ENCODE data around the gene MRPL23. TPM values are rescaled to one million over a fixed set of nuclear protein-coding genes. Genes with fewer than 3 reads are reported as not detected.

MRPL23 gene
- total RNA-seq, 3 donors from 2014 or later: 100 to 220 (median 201) TPM

DNA sequence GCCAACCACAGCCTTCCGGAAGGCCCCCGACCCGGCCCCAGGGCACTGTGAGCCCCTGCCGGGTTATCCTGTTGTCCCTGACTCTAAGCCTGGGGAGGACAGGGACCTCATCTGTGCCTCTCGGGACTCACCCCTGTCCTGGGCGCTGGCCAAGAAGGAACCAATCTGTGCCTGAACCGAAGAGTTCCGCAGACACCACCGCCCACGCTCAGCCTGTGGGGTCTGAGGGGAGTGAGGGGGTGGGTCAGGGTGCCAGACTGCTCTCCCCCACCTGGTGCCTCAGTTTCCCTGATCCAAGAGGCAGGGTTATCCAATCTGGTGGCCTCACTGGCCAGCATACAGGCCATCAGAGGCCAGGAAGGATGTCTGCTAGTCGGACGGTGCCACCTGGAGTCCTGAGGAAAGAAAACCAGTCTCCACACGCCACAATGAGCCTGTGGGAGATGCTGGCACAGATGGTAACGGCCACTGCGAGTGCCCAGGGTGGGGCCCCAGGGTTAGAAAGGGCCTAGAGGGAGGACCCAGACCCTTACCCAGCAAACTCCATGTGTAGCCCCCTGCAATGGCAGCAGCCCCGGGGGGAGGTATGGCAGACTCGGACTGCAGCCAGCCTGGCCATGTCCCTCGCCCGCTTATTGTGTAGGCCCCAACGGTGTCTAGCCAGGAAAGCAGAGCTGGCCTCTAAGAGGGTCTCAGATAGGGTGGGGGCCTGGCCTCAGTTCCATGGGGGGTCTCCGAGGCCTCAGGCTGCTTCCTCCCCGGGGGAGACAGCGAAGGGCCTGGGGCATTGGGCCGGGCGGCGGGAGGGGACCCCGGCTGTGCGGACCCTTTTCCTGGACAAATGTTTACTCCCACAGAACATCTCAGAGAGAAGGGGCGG, 28.5 kb upstream of the MRPL23 start:
- no peaks in the 10 kb centered on the region for H3K9me3 Mint-ChIP-seq
- H3K4me3 Mint-ChIP-seq: no peak overlapping the region
- DNase-seq (no peak), ATAC-seq (no peak)
- H3K27me3 Mint-ChIP-seq (ENCODE audit: low read depth): peaks cover 16% of the 10 kb centered on the region
- no peaks in the 10 kb centered on the region for H3K36me3 Mint-ChIP-seq (ENCODE audit: insufficient read depth)
- peaks cover 13% of the 10 kb centered on the region for H3K4me1 Mint-ChIP-seq (ENCODE audit: low read depth)

DNA sequence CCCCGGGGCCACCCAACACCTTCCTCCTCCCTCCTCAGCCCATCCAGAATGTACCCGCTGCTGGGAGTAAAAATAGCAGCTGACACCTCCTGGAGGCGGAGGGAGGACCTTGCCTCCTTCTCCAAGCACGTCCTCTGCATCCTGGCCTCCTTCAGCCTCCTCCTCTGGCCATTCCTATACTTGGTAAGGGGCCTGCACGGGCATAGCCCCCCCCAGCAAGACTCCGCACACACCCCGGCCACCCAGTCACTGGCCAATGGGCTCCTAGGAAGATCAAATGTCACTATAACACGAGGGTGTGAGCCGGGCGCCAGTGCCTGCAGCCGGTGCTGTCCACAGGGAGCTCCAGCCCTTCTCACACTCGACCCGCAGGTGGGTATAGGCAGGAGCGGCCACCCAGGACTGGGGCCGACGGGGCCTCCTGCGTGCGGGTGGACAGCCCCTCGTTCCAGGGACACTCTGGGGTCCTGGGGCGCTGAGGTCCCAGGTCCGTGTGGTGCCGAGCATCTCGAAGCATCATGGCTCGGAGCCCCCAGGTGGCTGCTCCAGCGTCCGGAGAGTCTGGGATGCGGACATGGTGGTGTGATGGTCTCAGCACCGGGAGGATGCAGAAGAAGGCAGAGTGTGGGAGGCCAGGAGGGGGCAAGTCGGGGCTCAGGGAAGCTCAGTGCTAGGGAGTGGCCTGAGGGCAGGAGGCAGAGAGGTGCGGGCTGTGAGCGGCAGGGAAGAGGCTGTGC, 27.6 kb upstream of the MRPL23 start, which contains the start of gene TNNT3:
Gene TNNT3 (plus strand): TSS at position 313 of the 737 bp plus-strand sequence. CDS start 3,172 bp downstream, outside the sequence.
- DNase-seq (no peak), ATAC-seq (no peak)
- Mint-ChIP-seq H3K4me3 (no peak within 1 kb of the TSS), H3K4me1 (ENCODE audit: low read depth) (peaks cover 13% of the 10 kb centered on the region), H3K9me3 (no peaks in the 10 kb centered on the region), H3K36me3 (ENCODE audit: insufficient read depth) (no peaks in the 10 kb centered on the region), H3K27me3 (ENCODE audit: low read depth) (peaks cover 14% of the 10 kb centered on the region)

DNA sequence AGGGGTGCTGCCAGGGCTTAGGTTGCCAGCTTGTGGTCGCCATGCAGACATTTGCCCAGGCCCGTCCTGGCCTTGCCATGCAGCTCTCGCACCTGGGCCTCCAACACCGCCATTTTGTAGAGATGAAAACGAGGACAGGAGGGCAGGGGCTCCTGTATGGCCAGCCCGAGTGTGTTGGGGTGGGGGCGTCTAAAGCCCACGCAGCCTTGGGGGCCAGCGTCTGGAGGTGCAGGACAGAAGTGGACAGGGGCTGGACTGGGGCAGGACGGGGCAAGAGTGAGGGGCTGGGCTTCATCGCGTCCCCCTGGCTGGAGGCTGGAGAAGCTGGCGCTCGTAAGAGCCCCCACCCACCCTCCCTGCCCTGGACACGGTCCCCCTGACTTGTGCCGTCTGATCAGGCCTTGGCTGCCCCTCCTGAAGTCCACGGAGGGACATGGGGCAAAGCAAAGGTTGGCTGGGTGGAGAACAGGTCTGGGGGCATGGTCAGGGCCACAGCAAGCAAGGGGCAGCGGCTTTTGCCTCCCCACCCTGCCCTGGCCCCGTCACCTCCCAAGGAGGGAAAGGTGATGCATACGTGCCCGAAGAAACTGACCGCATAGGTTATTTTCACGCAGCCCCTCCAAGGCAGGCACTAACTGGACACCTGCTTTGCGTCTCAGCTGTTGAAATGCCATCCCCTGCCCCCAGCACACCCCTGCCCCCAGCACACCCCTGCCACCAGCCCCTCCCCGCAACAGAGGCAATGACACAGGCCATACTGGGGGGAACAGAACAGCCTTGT, 26.8 kb upstream of the MRPL23 start:
- no peaks in the 10 kb centered on the region for H3K36me3 Mint-ChIP-seq (ENCODE audit: insufficient read depth)
- peaks cover 11% of the 10 kb centered on the region for H3K4me1 Mint-ChIP-seq (ENCODE audit: low read depth)
- no peak overlapping the region for H3K4me3 Mint-ChIP-seq

DNA sequence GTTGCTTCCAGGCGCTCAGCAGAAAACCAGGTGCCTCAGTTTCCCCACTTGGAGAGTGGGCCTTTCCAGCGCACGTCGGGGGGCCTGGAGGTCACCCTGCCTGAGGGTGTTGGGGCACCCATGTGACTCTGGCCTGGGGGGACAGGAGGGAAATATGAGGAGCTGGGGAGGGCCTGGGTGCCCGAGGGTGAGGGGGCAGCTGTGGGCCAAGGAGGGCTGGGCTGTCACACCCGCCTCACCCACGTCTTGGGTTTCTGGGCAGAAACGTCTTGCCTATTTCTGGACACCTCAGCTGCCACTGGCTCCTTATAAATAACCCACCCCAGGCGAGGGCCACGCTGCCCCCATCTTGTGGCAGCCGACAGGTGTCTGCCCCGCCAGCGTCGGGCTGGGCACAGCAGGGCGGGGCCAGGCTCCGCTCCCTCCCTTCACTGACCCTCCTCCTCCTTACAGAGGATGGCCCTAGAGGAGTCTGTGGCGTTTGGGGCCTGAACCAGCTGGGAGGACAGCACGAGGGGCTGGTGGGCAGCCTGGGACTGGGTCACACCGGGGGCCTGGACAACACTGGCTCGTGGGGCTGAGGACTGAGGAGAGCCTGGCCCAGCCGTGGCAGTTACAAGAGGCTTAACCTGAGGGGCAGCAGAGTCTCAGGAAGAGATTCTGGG, 26.1 kb upstream of the MRPL23 start:
- no peaks in the 10 kb centered on the region for H3K36me3 Mint-ChIP-seq (ENCODE audit: insufficient read depth)
- ATAC-seq: no peak

More for the DNA sequence above, 26.8 kb upstream of the MRPL23 start:
- Mint-ChIP-seq H3K27me3 (ENCODE audit: low read depth) (peaks cover 7% of the 10 kb centered on the region), H3K9me3 (no peaks in the 10 kb centered on the region)
- no peak for DNase-seq
- ATAC-seq: no peak

DNA sequence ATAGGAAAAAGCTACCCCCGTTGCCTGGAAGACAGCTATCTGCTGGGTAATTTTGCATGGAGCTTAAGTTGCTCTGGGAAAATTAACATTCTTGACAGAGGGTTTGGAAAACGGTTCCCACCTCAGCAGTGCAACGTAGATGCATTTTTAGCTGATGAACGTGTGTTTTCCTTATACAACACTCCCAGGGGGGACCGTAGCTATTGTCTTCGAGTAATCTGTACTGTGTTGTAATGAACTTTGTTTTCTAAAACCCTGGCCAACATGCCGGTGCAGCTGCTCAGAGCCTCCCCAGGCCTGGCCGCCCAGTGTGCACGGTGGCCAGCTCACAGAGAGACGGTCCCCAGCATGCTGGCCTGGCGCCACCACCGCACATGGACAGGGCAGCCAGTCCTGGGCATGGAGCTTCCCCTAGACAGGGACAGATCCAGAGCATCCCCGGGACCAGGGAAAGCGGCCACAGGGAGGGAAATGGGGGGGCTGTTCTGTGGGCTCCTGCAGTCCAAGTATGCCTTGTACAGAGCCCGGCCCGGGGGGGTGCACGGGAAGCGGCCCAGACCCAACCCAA, 25.5 kb upstream of the MRPL23 start:
- no peaks in the 10 kb centered on the region for H3K36me3 Mint-ChIP-seq (ENCODE audit: insufficient read depth)
- H3K4me1 Mint-ChIP-seq (ENCODE audit: low read depth): peaks cover 4% of the 10 kb centered on the region
- DNase-seq (no peak), ATAC-seq (no peak)
- peaks cover 9% of the 10 kb centered on the region for H3K27me3 Mint-ChIP-seq (ENCODE audit: low read depth)
- H3K9me3 Mint-ChIP-seq: no peaks in the 10 kb centered on the region
- H3K4me3 Mint-ChIP-seq: no peak overlapping the region

More for the DNA sequence above, 26.1 kb upstream of the MRPL23 start:
- no peak overlapping the region for H3K4me3 Mint-ChIP-seq
- peaks cover 7% of the 10 kb centered on the region for H3K4me1 Mint-ChIP-seq (ENCODE audit: low read depth)
- peaks cover 7% of the 10 kb centered on the region for H3K27me3 Mint-ChIP-seq (ENCODE audit: low read depth)
- no peaks in the 10 kb centered on the region for H3K9me3 Mint-ChIP-seq
- DNase-seq: no peak

DNA sequence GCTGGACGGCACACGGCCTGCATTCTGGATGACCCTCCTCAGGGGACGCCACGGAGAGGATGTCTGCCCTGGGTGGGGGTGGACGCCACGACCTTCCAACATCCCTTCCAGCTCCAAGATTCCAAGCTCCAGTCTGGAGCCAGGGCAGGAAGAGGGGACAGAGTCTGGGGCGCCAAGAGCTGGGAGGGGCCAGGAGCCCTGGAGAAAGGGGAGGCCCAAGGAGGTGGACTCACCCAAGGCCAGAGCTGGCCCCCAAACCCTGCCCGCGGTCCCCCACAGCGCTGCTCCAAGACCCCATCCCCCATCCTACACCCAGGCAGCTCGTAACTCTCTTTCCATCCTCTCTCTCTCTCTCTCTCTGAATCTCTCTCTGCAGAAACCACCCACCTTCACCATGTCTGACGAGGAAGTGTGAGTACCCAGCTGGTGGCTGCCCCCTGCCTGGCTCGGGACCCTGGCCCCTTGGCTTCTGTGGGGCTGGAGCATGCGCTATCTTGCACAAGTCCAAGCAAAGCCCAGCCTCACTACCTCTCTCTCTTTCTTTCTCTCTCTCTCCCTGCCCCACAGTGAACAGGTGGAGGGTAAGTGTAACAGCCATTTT, 24.6 kb upstream of the MRPL23 start:
- Mint-ChIP-seq H3K4me1 (ENCODE audit: low read depth) (peaks cover 2% of the 10 kb centered on the region), H3K9me3 (no peaks in the 10 kb centered on the region), H3K27me3 (ENCODE audit: low read depth) (peaks cover 9% of the 10 kb centered on the region), H3K4me3 (no peak overlapping the region), H3K36me3 (ENCODE audit: insufficient read depth) (no peaks in the 10 kb centered on the region)
- DNase-seq (no peak), ATAC-seq (no peak)

DNA sequence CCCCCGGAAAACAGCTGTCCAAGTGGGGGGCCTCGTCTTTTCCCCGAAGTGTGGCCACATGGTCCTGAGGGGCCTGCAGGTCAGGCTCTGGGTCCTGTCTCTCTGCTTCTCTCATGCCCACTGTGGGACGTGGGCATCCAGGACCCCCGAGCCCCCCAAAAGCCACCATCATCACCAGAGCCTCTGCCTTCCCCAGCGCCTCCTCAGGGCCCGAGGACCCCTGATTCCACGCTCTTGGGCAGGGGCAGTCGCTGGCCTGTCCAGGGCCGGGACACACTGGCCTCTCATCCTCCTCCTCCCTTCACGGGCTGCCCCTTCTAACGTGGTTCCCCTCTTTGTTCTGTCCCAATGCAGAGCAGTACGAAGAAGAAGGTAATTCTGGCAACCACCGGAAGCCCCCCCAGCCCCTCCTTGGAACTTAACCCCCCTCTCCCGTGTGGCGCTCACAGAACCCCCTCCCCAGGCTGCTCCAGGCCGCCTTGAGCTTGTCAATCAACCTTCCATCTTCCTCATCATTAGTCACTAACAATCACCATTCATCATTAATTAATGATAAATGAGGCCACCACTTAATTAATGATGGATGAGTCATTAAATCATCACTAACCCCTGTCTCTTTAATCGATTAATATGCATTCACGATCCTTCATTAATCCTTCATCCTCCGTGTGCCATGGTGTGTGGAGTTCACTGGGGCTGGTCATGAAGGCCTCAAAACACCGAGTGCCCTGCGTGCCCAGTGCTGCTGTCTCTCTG, 23.8 kb upstream of the MRPL23 start:
- Mint-ChIP-seq H3K36me3 (ENCODE audit: insufficient read depth) (no peaks in the 10 kb centered on the region), H3K27me3 (ENCODE audit: low read depth) (peaks cover 9% of the 10 kb centered on the region), H3K4me3 (no peak overlapping the region), H3K9me3 (no peaks in the 10 kb centered on the region), H3K4me1 (ENCODE audit: low read depth) (peaks cover 2% of the 10 kb centered on the region)
- no peak for DNase-seq
- no peak for ATAC-seq

DNA sequence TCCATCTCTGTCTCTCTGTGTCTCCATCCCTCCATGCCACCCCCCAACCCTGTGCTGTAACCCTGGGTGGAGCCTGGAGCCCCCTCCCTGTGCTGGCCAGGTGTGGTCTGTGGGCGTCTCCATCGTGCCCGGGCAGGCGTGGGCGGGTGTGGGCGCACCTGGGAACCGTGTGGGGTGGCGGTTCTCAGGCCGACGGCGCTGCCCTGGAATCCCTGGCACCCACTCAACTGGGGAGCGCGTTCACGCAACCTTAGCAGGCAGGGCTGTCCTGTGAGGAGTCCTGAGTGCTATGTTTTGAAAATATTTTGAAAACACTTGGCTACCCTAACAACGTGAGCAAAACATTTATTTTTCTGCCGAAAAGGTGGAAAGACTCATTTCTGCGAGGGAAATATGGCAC, 23.0 kb upstream of the MRPL23 start:
- Mint-ChIP-seq H3K27me3 (ENCODE audit: low read depth) (peaks cover 9% of the 10 kb centered on the region), H3K4me3 (no peak overlapping the region), H3K36me3 (ENCODE audit: insufficient read depth) (no peaks in the 10 kb centered on the region), H3K4me1 (ENCODE audit: low read depth) (peaks cover 2% of the 10 kb centered on the region), H3K9me3 (no peaks in the 10 kb centered on the region)
- ATAC-seq (no peak), DNase-seq (no peak)

DNA sequence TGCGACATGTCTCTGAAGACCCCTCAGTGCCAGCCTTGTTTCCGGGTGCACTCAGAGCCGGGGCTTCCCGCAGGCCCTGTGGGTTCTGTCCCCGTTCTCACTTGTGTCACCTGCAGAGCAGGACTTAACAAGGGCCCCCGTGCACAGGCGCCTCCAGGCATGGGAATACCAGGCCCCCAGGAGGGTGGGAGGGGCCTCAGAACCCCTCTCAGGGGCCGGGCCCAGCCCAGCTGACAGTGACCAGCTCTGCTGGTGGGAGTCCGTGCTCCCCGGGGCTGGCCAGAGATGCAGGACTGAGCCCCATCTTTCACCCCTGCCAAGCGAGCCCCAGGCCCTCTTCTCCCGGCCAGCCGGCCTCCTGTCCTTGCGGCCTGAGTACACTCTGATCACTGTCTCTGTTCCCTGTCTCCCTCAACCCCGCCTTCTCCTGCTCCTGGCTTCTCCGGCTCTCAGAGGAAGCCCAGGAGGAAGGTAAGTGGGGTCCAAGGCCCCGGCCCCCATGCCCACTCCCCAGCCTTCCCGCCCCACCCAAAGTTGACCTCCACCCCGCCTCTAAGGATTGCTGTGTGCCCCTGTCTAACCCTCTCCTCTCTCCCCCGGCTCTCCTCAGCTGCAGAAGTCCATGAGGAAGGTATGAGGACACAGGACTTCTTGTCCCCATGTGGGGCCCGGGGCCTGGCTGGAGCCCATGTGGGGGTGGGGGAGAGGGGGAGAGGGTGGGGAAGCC, 22.3 kb upstream of the MRPL23 start:
- Mint-ChIP-seq H3K36me3 (ENCODE audit: insufficient read depth) (no peaks in the 10 kb centered on the region), H3K27me3 (ENCODE audit: low read depth) (peaks cover 9% of the 10 kb centered on the region), H3K4me3 (no peak overlapping the region), H3K9me3 (no peaks in the 10 kb centered on the region), H3K4me1 (ENCODE audit: low read depth) (peaks cover 2% of the 10 kb centered on the region)
- no peak for DNase-seq
- no peak for ATAC-seq

DNA sequence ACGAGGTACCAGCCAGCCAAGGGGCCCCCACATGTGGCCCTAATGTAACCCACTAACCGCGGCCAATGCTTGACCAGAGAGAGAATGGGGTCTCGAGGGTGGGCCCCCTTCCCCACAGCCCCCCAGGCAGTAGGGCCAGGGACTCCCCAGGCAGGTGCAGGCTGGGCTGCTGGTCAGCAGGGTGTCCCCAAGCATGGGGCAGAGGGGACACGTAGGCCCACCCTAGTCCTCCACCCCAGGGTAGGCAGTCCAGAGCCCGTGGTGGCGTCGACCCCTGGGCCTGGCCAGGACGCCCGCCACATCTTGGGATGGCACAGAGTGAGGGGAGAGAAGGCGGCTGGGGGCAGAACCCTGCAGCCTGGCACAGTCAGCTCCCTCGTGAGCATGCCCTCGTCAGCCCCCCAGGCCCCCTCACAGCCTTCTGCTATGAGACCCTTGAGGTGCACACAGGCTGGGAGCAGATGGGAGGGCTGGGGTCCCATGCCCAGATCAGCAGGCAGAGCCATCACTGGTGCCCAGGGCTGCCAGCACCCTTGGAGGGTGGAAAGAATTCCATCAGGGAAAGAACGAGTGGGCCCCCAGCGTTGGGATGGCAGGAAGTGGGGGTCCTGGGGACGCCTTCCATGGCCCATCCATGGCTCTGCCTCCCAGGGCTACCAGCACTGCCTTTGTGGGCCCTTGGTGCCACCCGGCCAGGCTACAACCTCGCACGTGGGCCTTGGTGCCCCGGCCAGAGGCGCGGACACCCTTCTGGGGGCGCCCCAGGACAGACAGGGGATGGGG, 21.6 kb upstream of the MRPL23 start:
- Mint-ChIP-seq H3K4me3 (no peak overlapping the region), H3K27me3 (ENCODE audit: low read depth) (peaks cover 9% of the 10 kb centered on the region), H3K36me3 (ENCODE audit: insufficient read depth) (no peaks in the 10 kb centered on the region), H3K9me3 (no peaks in the 10 kb centered on the region), H3K4me1 (ENCODE audit: low read depth) (peaks cover 2% of the 10 kb centered on the region)
- no peak for DNase-seq
- no peak for ATAC-seq

DNA sequence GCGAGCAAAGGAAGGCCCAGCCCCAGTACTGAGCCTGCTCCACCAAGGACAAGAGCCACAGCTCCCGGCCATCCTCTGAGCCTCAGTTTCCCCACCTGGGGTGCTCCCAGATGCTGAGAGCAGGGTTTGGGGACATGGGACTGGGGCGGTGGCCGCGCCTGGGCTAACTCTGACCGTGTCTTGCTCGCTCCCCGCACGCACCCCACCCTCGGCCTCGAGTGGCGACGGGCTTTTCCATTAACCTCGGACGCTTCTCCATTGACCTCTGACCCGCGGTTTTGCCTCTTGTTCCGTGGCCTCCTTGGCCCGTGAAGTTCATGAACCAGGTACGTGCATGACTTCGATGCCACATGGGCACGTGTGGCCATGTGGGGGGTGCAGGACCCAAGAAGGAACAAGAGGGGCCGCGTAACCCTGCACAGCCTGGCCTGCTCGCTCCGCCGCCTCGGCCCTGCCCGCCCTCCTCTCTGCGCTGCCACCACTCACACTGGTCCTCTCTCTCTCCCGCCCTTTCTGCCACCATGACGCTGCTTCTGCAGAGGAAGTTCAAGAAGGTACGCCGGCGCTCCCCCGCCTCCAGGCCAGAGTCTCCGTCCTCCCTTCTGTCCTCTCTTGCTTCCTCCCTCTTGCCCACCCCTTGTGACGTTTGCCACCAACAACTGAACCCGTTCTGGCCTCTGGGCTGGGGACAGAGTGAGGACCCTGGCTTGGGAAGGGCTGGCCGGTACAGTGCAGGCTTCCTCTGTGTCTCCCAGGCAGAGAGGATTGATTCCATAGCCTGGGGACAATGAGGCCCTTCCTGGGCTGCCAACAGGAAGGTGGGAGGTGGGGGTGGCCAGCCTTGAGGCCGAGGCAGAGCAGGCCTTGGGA, 20.7 kb upstream of the MRPL23 start:
- no peaks in the 10 kb centered on the region for H3K36me3 Mint-ChIP-seq (ENCODE audit: insufficient read depth)
- H3K9me3 Mint-ChIP-seq: no peaks in the 10 kb centered on the region
- no peak overlapping the region for H3K4me3 Mint-ChIP-seq
- ATAC-seq (no peak), DNase-seq (no peak)
- H3K27me3 Mint-ChIP-seq (ENCODE audit: low read depth): peaks cover 9% of the 10 kb centered on the region
- H3K4me1 Mint-ChIP-seq (ENCODE audit: low read depth): peaks cover 2% of the 10 kb centered on the region
